Gastroesophageal sphincter (tissue), 4 donors: ENCODE data around the gene SASH1. TPM values are rescaled to one million over a fixed set of nuclear protein-coding genes. Genes with fewer than 3 reads are reported as not detected.
A peak's percentile ranks its signal among the peaks of the same experiment; 100 is the strongest.

ENCODE experiments used
- ATAC-seq: fragments of 150-250 bp; one replicate; pipeline ENCODE4 v1.9.1; 2016; ENCODE audit warnings: mild to moderate bottlenecking, moderate library complexity
- H3K27ac ChIP-seq, 4 donors: fragments of 200-600 bp; sonication (generic) in 3 of 4; 1 replicate in 3 of 4; 2 replicates in 1 of 4; pipeline ENCODE4 v1.5.1; 2016 to 2019
- H3K27me3 ChIP-seq: fragments of 200-600 bp; sonication (generic); one replicate; pipeline ENCODE4 v1.5.1; 2019
- H3K36me3 ChIP-seq, 2 donors: fragments of 200-600 bp; sonication (generic); one replicate each; pipeline ENCODE4 v1.5.1; 2019; ENCODE audit warnings: control low read depth in 1 of 2
- H3K4me1 ChIP-seq, 3 donors: fragments of 200-600 bp; sonication (generic); 1 replicate in 2 of 3; 2 replicates in 1 of 3; pipeline ENCODE4 v1.5.1; 2016 to 2019; ENCODE audit warnings: control low read depth in 2 of 3
- H3K4me3 ChIP-seq, 2 donors: fragments of 200-600 bp; sonication (generic); one replicate each; pipeline ENCODE4 v1.5.1; 2019; ENCODE audit warnings: mild to moderate bottlenecking in 1 of 2, moderate library complexity in 1 of 2
- H3K9me3 ChIP-seq, 3 donors: fragments of 200-600 bp; sonication (generic); one replicate each; pipeline ENCODE4 v1.5.1; 2017 to 2019; ENCODE audit warnings: control low read depth in 2 of 3
- CTCF ChIP-seq, 4 experiments: fragments of 200-600 bp in 2 of 4; fragments of 450-650 bp in 2 of 4; sonication (generic) in 1 of 4; IDR thresholded peaks; one replicate each; pipeline ENCODE4 v1.5.1; 2017 to 2019; ENCODE audit warnings: antibody characterized with exemption in 4 of 4, mild to moderate bottlenecking in 2 of 4, moderate library complexity in 2 of 4
- EP300 ChIP-seq: sonication (generic); formaldehyde crosslinking; IDR thresholded peaks from one replicate; pipeline ENCODE4 v1.6.1; 2017; ENCODE audit warnings: antibody characterized with exemption, mild to moderate bottlenecking
- POLR2A ChIP-seq, 2 donors: fragments of 450-650 bp; IDR thresholded peaks; one replicate each; pipeline ENCODE4 v1.6.1; 2017; ENCODE audit warnings: antibody characterized with exemption in 2 of 2, mild to moderate bottlenecking in 2 of 2, moderate library complexity in 1 of 2
- POLR2AphosphoS5 ChIP-seq: sonication (generic); formaldehyde crosslinking; IDR thresholded peaks from one replicate; pipeline ENCODE4 v1.6.1; 2017; ENCODE audit warnings: antibody characterized with exemption
- WGBS, 2 donors: methylation state at CpG; one replicate each; pipeline ENCODE4 v1.1.5; 2018; ENCODE audit warnings: low coverage in 1 of 2; 5-methylcytosine and 5-hydroxymethylcytosine counted together
- total RNA-seq, 4 donors: library from RNA; depleted of rRNA; stranded (reverse); fragments of >200 nt; gene quantifications; one replicate each; pipeline ENCODE4 v1.1.0, GENCODE V29; 2016

Gene SASH1
- total RNA-seq, 4 donors from 2014 or later = 48.9 to 78.9 (median 64.6) TPM

- no peak for ATAC-seq
- Histone ChIP-seq H3K4me3 (no peak overlapping the region), H3K27me3 (no peaks in the 10 kb centered on the region), H3K4me1 (peaks cover 0 to 28% (median 15%) of the 10 kb centered on the region in 3 donors), H3K27ac (no peak overlapping the region), H3K9me3 (no peaks in the 10 kb centered on the region), H3K36me3 (no peaks in the 10 kb centered on the region)
- WGBS, 2 donors = 79 to 80% methylated on average over 3 to 4 of the region's 4 CpGs
- no peak for TF ChIP-seq POLR2AphosphoS5
- TF ChIP-seq CTCF (IDR thresholded peaks at IDR 0.05) = no peak
- TF ChIP-seq EP300 = no peak
Measured at GRCh38 chr6:148415511-148416260, 73.0 kb downstream of the SASH1 start.

DNA sequence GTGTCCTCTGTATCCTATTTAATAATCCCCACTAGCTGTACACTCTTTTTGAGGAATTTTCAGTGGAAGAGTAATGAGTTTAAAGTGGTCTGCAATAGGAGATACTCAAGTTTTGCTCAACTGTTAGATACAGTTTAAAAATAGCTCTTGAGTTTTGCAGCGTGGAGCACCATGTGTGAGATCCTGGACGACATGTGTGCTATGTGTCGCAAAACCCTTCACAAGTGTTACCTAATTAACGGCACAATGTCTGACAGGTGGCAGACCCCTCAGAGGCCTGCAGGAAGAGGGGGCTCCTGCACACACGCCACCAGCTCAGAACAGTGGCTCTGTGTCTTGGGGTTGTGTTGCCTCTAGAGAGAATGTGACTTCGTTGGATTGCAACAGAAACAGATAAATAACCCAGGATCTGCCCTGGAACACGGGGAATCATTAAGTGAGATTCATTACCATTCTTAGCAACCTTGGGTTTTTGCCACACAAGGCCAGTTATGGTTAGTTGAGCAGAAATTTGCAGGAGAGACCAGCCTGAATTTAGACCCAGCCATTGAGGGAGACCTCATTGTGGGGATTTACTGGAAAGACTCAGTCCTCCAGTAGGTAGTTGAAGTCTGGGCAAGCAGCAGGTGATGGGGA, 73.8 kb downstream of the SASH1 start:
- H3K4me1 ChIP-seq = peaks cover 0 to 29% (median 15%) of the 10 kb centered on the region in 3 donors
- no peaks in the 10 kb centered on the region for H3K36me3 ChIP-seq
- TF ChIP-seq POLR2A (IDR thresholded peaks at IDR 0.05) = no peak
- no peak for TF ChIP-seq POLR2AphosphoS5
- no peak for TF ChIP-seq EP300
- no peak for TF ChIP-seq CTCF (IDR thresholded peaks at IDR 0.05)
- WGBS, 2 donors = 49 to 80% methylated on average over 6 to 7 of the region's 7 CpGs
- no peaks in the 10 kb centered on the region for H3K27me3 ChIP-seq
- no peak overlapping the region for H3K4me3 ChIP-seq
- no peak overlapping the region for H3K27ac ChIP-seq
- no peaks in the 10 kb centered on the region for H3K9me3 ChIP-seq
- no peak for ATAC-seq

DNA sequence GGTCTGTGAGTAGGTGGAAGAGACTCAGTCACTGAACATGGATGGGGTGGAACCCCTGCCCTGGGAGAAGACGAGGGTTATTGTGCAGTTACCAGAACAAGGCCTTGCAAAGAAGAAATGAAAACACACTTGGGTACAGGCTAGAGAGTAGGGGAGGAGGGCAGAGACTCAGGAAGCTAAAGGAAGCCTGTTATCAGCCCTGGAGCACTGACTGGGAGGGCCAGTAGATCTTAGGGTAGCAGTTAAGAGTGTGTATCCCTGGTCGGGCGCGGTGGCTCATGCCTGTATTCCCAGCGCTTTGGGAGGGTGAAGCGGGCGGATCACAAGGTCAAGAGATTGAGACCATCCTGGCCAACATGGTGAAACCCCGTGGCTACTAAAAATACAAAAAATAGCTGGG, 74.4 kb downstream of the SASH1 start:
- H3K4me1 ChIP-seq = peaks cover 0 to 34% (median 15%) of the 10 kb centered on the region in 3 donors
- no peaks in the 10 kb centered on the region for H3K36me3 ChIP-seq
- no peak for TF ChIP-seq EP300
- no peak for TF ChIP-seq POLR2A (IDR thresholded peaks at IDR 0.05)
- TF ChIP-seq POLR2AphosphoS5 = no peak
- no peak for TF ChIP-seq CTCF (IDR thresholded peaks at IDR 0.05)
- no peaks in the 10 kb centered on the region for H3K27me3 ChIP-seq
- no peaks in the 10 kb centered on the region for H3K9me3 ChIP-seq
- 99 to 100% methylated on average over 4 to 8 of the region's 8 CpGs for WGBS, 2 donors
- H3K4me3 ChIP-seq = no peak overlapping the region
- no peak for ATAC-seq
- H3K27ac ChIP-seq = no peak overlapping the region

GRCh38 chr6:148419430-148419829, 76.8 kb downstream of the SASH1 start:
- 73 to 97% methylated on average over 5 of the region's 5 CpGs for WGBS, 2 donors
- H3K4me1 ChIP-seq = peaks cover 0 to 56% (median 23%) of the 10 kb centered on the region in 3 donors
- no peak overlapping the region for H3K4me3 ChIP-seq
- TF ChIP-seq EP300 (no peak), POLR2A (IDR thresholded peaks at IDR 0.05) (no peak), CTCF (IDR thresholded peaks at IDR 0.05) (no peak), POLR2AphosphoS5 (no peak)
- H3K27ac ChIP-seq = no peak overlapping the region
- H3K36me3 ChIP-seq = no peaks in the 10 kb centered on the region
- no peaks in the 10 kb centered on the region for H3K27me3 ChIP-seq
- ATAC-seq = no peak
- no peaks in the 10 kb centered on the region for H3K9me3 ChIP-seq

DNA sequence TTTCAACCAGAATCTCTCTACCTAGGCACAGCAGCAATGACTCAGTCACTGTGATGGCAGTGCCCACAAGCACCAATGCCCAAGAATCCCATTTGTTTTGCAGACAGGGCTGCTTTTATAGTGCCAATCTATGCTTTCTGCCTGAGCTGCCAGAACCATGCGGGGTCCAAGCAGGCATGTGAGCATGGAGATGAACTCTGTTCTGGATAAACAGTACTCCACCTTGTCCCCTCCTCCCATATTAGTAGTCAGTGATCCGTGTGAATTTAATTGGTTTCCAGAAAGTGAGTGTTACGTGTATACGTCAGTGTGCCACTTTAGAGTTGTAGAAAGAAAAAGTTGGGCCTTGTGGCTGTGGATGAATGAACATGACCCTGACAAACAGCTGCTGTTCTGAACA, 79.4 kb downstream of the SASH1 start:
- TF ChIP-seq CTCF (IDR thresholded peaks at IDR 0.05) (no peak), EP300 (no peak), POLR2AphosphoS5 (no peak), POLR2A (IDR thresholded peaks at IDR 0.05) (no peak)
- H3K4me3 ChIP-seq = no peak overlapping the region
- no peaks in the 10 kb centered on the region for H3K36me3 ChIP-seq
- peak overlapping the region in 1 of 4 donors; percentile 5 for H3K27ac ChIP-seq
- H3K9me3 ChIP-seq = no peaks in the 10 kb centered on the region
- H3K4me1 ChIP-seq = peaks cover 0 to 47% (median 8%) of the 10 kb centered on the region in 3 donors
- WGBS, 2 donors = 62 to 95% methylated on average over 3 to 4 of the region's 4 CpGs
- no peak for ATAC-seq
- H3K27me3 ChIP-seq = no peaks in the 10 kb centered on the region
